ENCODE results near the gene CALN1. TPM values are rescaled to one million over a fixed set of nuclear protein-coding genes. Genes with fewer than 3 reads are reported as not detected.
"Not testable (repeated sequence)": the region's sequence is repeated elsewhere in the genome, so short reads cannot be mapped to it uniquely, and the experiment has no call there.

CALN1 gene
- total RNA-seq, 1 donor from 2014 or later: not detected

DNA sequence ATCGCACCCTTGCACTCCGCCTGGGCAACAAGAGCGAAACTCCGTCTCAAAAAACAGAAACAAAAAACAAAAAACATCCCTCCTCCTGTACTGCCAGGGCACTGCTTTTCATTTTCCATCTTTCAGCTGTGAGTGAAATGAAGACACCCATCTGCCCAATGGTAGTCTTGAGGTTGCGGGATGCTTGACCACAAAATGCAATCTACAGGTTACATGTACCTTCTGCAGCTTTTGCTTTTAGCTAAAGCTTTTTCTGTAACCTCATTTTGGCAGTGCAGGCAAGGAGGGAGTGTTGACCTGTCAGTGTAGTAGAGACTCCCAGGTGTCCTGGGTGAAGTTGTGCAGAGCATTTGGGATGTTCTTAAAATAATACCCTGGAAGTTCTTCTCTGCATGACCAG lies 476.5 kb downstream of the CALN1 start:
- FAIRE-seq: no peak
- TF ChIP-seq, protein P1, sequence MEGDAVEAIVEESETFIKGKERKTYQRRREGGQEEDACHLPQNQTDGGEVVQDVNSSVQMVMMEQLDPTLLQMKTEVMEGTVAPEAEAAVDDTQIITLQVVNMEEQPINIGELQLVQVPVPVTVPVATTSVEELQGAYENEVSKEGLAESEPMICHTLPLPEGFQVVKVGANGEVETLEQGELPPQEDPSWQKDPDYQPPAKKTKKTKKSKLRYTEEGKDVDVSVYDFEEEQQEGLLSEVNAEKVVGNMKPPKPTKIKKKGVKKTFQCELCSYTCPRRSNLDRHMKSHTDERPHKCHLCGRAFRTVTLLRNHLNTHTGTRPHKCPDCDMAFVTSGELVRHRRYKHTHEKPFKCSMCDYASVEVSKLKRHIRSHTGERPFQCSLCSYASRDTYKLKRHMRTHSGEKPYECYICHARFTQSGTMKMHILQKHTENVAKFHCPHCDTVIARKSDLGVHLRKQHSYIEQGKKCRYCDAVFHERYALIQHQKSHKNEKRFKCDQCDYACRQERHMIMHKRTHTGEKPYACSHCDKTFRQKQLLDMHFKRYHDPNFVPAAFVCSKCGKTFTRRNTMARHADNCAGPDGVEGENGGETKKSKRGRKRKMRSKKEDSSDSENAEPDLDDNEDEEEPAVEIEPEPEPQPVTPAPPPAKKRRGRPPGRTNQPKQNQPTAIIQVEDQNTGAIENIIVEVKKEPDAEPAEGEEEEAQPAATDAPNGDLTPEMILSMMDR (IDR thresholded peaks at IDR 0.05; ENCODE audit: insufficient read depth, low read length, severe bottlenecking): no peak
- H3K36me3 ChIP-seq (ENCODE audit: control insufficient read depth, insufficient read depth, low read length): no peaks in the 10 kb centered on the region
- no peaks in the 10 kb centered on the region for H3K27me3 ChIP-seq (ENCODE audit: control insufficient read depth, insufficient read depth, low read length)
- DNase-seq (ENCODE audit: low read depth): no peak
- H3K4me3 ChIP-seq (ENCODE audit: low read depth, low read length): no peak overlapping the region

DNA sequence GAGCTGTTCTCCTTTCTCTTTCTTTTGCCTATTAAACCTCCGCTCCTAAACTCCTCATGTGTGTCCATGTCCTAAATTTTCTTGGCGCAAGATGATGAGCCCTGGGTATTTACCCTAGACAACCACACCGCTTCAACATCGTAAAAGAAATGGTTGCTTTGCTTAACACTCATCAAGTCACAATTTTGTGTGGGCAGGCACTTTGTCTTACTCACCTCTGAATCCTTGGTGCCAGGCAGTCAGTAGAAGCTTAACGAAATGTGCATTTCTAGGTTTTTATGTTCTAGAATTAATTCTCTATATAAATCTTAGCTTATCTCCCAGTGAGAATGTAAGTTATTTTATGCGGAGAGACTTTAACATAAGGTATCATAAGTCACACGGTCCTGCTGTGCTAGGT lies 478.7 kb downstream of the CALN1 start:
- FAIRE-seq (no peak), DNase-seq (ENCODE audit: low read depth) (no peak)
- Histone ChIP-seq H3K27me3 (ENCODE audit: control insufficient read depth, insufficient read depth, low read length) (no peaks in the 10 kb centered on the region), H3K36me3 (ENCODE audit: control insufficient read depth, insufficient read depth, low read length) (no peaks in the 10 kb centered on the region), H3K4me3 (ENCODE audit: low read depth, low read length) (no peak overlapping the region)
- TF ChIP-seq, protein P1 (IDR thresholded peaks at IDR 0.05; ENCODE audit: insufficient read depth, low read length, severe bottlenecking): no peak

DNA sequence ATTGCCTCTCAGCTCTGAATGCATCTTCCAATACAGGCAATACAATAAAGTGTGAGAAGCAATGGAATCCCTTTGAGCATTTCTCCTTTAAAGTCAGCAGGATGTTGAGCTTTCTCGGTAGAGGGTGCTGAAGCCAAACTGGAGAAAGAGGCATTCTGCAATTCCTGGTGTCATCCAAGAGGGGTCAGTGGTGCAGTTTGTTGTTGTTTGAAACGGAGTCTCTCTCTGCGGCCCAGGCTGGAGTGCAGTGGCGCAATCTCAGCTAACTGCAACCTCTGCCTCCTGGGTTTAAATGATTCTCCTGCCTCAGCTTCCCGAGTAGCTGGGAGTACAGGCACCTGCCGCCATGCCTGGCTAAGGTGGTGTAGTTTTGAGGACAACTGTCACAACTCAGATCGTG lies 486.5 kb downstream of the CALN1 start:
- FAIRE-seq (no peak), DNase-seq (ENCODE audit: low read depth) (no peak)
- Histone ChIP-seq H3K4me3 (ENCODE audit: low read depth, low read length) (no peak overlapping the region), H3K36me3 (ENCODE audit: control insufficient read depth, insufficient read depth, low read length) (no peaks in the 10 kb centered on the region), H3K27me3 (ENCODE audit: control insufficient read depth, insufficient read depth, low read length) (no peaks in the 10 kb centered on the region)
- TF ChIP-seq, protein P1 (IDR thresholded peaks at IDR 0.05; ENCODE audit: insufficient read depth, low read length, severe bottlenecking): no peak

DNA sequence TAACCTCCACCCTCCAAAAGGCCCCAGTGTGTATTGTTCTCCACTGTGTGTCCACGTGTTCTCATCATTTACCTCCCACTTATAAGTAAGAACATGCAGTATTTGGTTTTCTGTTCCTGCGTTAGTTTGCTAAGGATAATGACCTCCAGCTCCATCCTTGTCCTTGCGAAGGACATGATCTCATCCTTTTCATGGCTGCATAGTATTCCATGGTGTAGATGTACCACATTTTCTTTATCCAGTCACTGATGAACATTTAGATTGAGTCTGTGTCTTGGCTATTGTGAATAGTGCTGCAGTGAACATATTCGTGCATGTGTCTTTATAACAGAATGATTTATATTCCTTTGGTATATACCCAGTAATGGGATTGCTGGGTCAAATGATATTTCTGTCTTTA lies 497.9 kb downstream of the CALN1 start:
- not testable (repeated sequence) for DNase-seq (ENCODE audit: low read depth); H3K27me3 ChIP-seq (ENCODE audit: control insufficient read depth, insufficient read depth, low read length); FAIRE-seq; H3K36me3 ChIP-seq (ENCODE audit: control insufficient read depth, insufficient read depth, low read length); H3K4me3 ChIP-seq (ENCODE audit: low read depth, low read length)

DNA sequence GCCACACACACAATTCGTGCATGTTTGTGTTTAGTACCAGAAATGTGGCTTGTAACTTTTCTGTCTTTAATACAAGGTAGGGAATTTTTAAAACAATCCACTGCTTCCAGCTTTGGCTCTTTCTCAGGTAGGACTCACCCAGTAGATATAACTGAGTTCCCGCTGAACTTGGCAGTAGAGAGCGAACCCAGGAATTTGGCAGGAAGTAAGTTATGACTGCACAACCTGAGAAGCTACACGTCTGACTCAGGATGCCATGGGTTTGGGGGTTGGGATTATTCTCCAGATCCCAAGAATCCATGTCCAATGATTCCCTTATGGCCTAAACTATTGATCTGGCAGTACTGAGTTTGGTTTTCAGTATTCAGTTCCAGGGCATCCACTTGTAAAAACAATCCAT lies 499.7 kb downstream of the CALN1 start:
- Histone ChIP-seq H3K4me3 (ENCODE audit: low read depth, low read length) (no peak overlapping the region), H3K36me3 (ENCODE audit: control insufficient read depth, insufficient read depth, low read length) (no peaks in the 10 kb centered on the region), H3K27me3 (ENCODE audit: control insufficient read depth, insufficient read depth, low read length) (no peaks in the 10 kb centered on the region)
- TF ChIP-seq, protein P1 (IDR thresholded peaks at IDR 0.05; ENCODE audit: insufficient read depth, low read length, severe bottlenecking): no peak
- no peak for FAIRE-seq
- DNase-seq (ENCODE audit: low read depth): no peak

DNA sequence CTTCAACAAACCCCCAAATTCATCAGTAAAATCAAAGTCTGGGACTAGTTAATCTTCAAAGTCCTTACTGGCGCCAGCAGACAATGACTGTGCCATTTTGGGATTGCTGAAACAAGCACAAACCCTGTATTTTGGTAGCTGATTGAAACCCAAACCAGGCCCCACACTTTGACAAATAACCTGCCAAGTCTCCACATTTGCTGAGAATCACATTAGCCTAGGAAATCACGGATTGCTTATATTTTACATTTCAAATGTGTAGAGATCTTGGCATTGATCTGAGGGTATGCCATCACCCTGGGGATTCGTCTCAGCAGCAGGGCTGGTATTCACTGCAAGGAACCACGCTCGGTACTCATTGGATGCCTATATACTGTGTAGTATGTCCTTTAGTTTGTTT lies 501.1 kb downstream of the CALN1 start:
- TF ChIP-seq, protein P1 (IDR thresholded peaks at IDR 0.05; ENCODE audit: insufficient read depth, low read length, severe bottlenecking): no peak
- Histone ChIP-seq H3K4me3 (ENCODE audit: low read depth, low read length) (no peak overlapping the region), H3K36me3 (ENCODE audit: control insufficient read depth, insufficient read depth, low read length) (no peaks in the 10 kb centered on the region), H3K27me3 (ENCODE audit: control insufficient read depth, insufficient read depth, low read length) (no peaks in the 10 kb centered on the region)
- DNase-seq (ENCODE audit: low read depth): no peak
- FAIRE-seq: no peak
